ENCODE results near the gene GSTO2.

GSTO2 gene

DNA sequence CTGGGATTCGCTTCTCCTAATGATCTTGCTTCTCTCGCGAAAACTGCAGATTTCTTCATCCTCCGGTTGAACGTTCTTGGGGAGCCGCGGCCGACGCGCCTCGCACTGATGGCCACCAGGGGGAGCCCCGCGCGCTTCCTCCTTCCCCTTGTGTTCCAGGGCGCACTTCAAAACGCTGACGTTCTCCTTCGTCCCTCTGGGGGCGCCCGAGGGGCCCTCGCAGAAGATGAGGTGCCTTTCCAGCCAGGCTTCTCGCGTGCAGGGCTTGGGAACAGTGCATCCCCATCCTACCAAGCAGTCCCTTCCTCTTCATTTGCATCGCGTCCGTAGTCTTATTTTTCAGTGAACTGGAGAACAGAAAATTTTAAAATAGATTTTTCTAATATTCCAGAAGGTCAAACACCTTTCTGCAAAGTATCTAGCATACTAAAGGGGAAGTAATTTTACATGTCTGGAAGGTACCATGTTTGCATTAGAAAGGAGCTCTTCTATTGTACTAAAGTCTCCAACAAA, 22.5 kb downstream of the GSTO2 start:
- Mint-ChIP-seq H3K9me3 (no peaks in the 10 kb centered on the region), H3K4me1 (peaks cover 10% of the 10 kb centered on the region), H3K36me3 (no peaks in the 10 kb centered on the region), H3K4me3 (no peak overlapping the region), H3K27me3 (peaks cover 47% of the 10 kb centered on the region), H3K27ac (no peak overlapping the region)
- ATAC-seq: peak; percentile 95

DNA sequence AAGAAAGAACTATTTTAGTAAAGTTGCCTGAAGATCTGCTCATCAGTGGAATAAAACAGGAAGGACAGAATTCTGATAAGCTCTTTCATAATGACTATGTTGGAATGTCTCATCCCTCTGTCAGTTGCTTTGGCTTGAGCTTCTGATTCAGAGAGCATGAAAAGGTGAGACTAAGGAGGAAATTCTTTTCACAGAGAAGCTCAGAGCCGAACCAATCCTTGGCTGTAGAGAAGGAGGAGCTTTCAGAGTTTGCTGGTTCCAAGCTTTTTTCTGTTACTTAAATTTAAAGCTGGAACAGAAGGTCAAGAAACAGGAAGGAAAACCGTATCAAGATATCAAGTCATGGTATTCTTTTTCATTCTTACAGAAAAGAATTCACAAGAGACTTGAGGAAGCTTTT, 24.0 kb downstream of the GSTO2 start:
- H3K27me3 Mint-ChIP-seq: peaks cover 34% of the 10 kb centered on the region
- H3K9me3 Mint-ChIP-seq: no peaks in the 10 kb centered on the region
- no peak for ATAC-seq
- H3K4me1 Mint-ChIP-seq: peaks cover 10% of the 10 kb centered on the region
- H3K27ac Mint-ChIP-seq: no peak overlapping the region
- H3K4me3 Mint-ChIP-seq: no peak overlapping the region
- no peaks in the 10 kb centered on the region for H3K36me3 Mint-ChIP-seq

DNA sequence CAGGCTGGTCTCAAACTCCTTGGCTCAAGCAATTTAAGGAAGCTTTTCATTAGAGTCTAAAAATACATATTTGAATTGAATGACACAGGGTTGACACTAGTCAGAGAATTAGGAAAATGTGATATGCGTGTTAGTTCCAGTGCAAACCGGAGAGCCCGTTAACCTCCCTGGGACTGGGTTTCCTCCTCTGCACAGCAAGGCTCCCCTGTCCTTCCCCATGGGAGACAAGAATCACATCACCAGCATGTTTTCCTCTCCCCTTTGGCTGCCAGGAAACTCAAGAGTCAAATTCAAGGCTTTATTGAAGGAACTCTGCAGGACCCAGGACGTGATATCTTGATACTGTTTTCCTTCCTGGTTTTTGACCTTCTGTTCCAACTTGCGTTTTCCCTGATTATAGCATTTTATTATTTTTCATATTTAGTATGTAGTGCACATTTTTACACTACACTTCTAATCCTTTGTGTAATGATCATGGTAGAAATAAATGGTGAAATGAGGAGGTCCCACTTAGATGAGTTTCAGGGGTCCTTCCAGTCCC, 24.9 kb downstream of the GSTO2 start:
- Mint-ChIP-seq H3K27ac (no peak overlapping the region), H3K36me3 (no peaks in the 10 kb centered on the region), H3K4me3 (no peak overlapping the region), H3K27me3 (peaks cover 29% of the 10 kb centered on the region), H3K4me1 (peaks cover 10% of the 10 kb centered on the region), H3K9me3 (no peaks in the 10 kb centered on the region)
- ATAC-seq: no peak

DNA sequence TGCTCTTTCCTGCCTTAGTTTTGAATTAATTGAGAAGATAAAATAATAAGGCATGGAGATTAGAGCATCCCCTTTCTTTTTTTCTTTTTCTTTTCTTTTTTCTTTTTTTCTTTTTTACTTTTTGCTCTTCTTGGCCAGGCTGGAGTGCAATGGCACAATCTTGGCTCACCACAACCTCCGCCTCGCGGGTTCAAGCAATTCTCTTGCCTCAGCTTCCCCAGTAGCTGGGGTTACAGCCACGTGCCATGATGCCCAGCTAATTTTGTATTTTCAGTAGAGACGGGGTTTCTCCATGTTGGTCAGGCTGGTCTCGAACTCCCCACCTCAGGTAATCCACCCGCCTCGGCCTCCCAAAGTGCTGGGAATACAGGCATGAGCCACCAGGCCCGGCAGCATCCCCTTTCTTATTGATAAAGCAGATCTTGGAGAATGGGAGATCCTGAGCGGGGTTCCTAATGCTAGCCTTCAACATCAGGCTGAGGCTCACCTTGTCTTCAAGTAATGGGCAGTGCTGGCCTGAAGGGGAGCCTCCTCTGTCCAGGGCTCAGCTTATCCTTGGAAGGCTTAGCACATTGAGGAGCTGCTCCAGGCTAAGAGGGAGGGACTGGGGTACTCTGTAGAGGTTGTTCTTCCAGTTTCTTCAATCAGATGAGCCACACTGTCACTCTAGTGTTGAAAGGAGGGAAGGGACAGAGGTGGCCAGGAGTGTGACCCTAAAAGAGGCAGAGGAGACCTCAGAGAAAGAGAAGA, 27.9 kb downstream of the GSTO2 start:
- Mint-ChIP-seq H3K4me1 (peaks cover 2% of the 10 kb centered on the region), H3K27ac (no peak overlapping the region), H3K9me3 (no peaks in the 10 kb centered on the region), H3K36me3 (no peaks in the 10 kb centered on the region), H3K27me3 (peaks cover 31% of the 10 kb centered on the region), H3K4me3 (no peak overlapping the region)
- ATAC-seq: no peak

DNA sequence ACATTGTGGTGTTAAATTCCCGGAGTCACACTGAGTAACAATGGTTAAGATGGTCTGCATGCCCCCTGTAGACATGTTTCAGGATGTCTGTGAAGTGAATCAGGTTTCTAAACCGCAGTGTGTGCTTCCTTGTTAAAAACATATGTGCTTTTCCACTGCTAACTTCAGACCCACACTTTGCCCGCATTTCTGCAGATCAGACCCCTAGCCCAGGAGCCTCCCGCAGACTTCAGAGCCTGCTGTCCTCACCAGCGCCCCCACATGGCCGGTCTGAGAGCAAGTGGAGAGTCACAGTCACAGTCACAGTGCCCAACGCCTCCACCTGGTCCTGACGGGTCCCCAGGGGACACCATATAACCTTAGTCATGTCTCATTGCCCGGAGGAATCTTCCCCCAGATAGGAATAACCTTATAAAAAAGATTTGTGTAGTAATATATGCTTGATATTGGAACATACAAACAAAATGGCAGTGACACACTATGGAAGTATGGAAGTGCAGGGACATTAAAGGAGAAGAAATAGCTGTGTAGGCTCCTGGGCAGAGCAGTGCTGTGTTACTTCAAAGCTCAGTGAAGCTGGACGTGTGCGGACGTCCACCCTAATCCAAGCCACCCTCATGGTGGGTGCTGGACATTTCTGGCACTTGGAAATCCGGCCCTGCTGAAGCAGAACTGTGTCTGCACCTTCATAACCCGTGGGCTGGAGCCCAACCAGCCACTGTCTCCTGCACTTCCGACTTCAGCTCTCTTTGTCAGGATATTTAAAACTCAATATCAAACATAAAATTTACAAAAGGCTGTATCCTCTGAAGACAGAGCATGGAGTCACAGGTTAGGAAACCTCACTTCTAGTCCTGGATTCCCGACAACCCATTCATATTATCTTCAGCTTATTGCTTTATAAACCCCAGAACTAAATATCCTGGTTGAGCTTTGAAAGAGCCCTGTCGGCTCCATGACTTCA, 29.0 kb downstream of the GSTO2 start:
- Mint-ChIP-seq H3K4me3 (no peak overlapping the region), H3K9me3 (no peaks in the 10 kb centered on the region), H3K27ac (no peak overlapping the region), H3K4me1 (no peaks in the 10 kb centered on the region), H3K36me3 (no peaks in the 10 kb centered on the region), H3K27me3 (peaks cover 31% of the 10 kb centered on the region)
- no peak for ATAC-seq

DNA sequence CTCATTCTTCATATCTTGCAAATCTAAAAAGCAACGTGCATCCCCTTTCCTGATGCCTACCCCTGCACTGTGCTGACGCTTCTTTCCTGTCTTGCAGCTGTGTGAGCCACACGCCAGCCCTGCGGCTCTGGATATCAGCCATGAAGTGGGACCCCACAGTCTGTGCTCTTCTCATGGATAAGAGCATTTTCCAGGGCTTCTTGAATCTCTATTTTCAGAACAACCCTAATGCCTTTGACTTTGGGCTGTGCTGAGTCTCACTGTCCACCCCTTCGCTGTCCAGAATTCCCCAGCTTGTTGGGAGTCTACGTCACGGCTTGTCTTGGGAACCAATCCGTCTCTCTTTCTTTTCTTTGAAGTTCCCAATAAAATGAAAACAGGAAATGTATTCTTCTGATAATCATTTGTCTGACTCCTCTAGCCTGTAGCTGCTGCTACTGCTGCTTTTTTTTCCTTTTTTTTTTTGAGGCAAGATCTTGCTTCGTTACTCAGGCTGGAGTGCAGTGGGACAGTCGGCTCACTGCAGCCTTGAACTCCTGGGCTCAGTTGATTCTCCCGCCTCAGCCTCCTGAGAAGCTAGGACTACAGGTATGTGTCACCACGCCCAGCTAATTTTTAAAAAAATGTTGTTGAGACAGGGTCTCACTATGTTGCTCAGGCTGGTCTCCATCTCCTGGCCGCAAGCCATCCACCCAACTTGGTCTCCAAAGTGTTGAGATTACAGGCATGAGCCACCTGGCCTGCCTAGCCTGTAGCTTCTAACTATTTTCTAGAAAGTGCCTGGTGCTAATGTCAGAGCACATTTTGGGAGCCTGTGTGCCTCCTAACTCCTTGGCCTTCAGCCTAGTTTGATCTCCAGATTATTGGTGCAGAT, 30.3 kb downstream of the GSTO2 start:
- H3K36me3 Mint-ChIP-seq: no peaks in the 10 kb centered on the region
- H3K27ac Mint-ChIP-seq: no peak overlapping the region
- H3K4me3 Mint-ChIP-seq: no peak overlapping the region
- ATAC-seq: no peak
- H3K27me3 Mint-ChIP-seq: peaks cover 31% of the 10 kb centered on the region
- H3K4me1 Mint-ChIP-seq: no peaks in the 10 kb centered on the region
- no peaks in the 10 kb centered on the region for H3K9me3 Mint-ChIP-seq

DNA sequence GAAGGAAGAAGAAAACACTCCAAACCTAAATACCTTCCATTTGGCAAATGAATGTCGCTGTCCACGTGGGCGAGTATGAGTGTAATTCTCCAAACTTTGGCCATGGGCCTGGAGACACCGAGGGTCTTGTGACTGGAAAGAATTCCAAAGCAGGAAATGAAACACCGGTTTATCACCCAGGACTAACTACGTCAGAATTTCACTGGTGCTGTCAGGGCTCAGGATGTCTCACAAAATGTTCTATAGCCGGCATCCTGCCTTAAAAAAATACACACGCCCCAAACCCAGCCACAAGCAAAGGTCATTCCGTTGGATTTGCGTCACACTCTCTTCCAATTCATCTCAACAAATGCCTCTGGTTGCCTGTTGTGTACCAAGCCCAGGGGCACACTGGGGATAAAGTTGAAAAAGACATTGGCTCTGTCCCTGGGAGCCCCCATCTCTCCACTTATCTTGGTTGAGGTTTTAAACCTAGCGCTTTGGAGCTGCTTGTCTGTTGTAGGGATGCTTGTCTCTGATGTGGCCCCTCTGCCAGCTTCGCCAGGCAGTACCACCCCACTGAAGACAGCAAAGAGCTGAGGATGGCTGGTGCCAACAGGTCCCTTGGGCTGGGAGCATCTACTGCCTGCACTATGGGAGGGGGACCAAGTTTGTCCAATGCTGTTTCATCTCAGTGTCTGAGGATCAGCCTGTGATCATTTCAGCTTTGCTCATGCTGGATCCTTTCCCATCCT, 31.2 kb downstream of the GSTO2 start:
- peaks cover 29% of the 10 kb centered on the region for H3K27me3 Mint-ChIP-seq
- ATAC-seq: no peak
- H3K4me3 Mint-ChIP-seq: no peak overlapping the region
- H3K4me1 Mint-ChIP-seq: no peaks in the 10 kb centered on the region
- H3K27ac Mint-ChIP-seq: no peak overlapping the region
- H3K9me3 Mint-ChIP-seq: no peaks in the 10 kb centered on the region
- no peaks in the 10 kb centered on the region for H3K36me3 Mint-ChIP-seq

DNA sequence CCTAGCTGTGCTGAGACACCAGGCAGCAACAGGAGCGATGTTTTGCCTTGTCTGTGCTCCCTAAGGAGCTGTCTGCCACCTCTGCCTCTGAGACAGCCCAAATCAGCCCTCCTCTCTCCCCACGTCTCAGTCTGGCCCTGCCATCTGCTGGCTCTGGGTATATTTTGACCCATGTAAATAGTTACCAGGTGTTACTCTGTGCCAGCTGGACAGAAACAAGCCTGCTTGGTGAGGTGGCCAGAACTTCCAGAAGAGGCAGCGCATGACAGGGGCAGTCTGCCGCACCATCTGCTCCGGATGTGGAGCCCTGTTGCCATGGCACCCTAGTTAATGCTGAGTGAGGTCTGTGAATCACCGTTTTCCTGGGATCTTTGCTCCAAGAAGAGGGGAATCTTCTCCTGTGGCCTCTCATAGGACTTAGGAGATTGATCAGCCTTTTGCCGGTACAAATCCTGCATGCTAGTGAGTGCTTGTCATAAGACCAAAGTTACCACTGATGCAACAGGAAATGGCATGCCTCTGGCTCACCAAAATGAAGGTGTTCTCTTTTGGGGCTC, 31.8 kb downstream of the GSTO2 start:
- ATAC-seq: no peak
- no peak overlapping the region for H3K4me3 Mint-ChIP-seq
- peaks cover 5% of the 10 kb centered on the region for H3K4me1 Mint-ChIP-seq
- no peaks in the 10 kb centered on the region for H3K9me3 Mint-ChIP-seq
- H3K27me3 Mint-ChIP-seq: peaks cover 22% of the 10 kb centered on the region
- no peaks in the 10 kb centered on the region for H3K36me3 Mint-ChIP-seq
- H3K27ac Mint-ChIP-seq: no peak overlapping the region

DNA sequence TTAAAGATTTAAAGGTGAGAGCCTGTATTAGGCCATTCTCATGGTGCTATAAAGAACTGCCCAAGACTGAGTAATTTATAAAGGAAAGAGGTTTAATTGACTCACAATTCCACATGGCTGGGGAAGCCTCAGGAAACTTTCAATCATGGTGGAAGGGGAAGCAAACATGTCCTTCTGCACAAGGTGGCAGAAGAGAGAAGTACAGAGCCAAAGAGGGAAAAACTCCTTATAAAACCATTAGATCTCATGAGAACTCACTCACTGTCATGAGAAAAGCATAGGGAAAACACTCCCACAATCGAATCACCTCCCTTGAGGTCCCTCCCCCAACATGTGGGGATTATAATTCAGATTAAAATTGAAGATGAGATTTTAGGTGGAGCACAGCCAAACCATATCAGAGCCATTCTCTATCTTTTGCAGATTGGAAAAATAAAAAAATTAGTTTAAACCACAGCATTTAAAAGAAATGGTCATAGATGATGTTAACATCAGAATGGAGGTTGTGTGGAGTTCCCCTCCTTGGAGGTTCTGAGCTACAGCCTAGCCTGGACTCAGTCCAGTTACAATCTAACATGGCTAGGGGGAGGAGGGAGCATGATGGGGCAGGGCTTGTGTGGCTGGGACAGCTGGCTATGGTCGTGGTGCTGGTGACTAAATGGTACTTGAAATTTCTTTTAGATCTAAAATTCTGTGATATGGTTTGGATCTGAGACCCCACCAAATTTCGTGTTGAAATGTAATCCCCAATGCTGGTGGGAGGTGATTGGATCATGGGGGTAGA, 33.1 kb downstream of the GSTO2 start:
- no peak overlapping the region for H3K4me3 Mint-ChIP-seq
- no peak overlapping the region for H3K27ac Mint-ChIP-seq
- no peaks in the 10 kb centered on the region for H3K9me3 Mint-ChIP-seq
- no peaks in the 10 kb centered on the region for H3K36me3 Mint-ChIP-seq
- H3K4me1 Mint-ChIP-seq: peaks cover 8% of the 10 kb centered on the region
- no peak for ATAC-seq
- peaks cover 22% of the 10 kb centered on the region for H3K27me3 Mint-ChIP-seq

DNA sequence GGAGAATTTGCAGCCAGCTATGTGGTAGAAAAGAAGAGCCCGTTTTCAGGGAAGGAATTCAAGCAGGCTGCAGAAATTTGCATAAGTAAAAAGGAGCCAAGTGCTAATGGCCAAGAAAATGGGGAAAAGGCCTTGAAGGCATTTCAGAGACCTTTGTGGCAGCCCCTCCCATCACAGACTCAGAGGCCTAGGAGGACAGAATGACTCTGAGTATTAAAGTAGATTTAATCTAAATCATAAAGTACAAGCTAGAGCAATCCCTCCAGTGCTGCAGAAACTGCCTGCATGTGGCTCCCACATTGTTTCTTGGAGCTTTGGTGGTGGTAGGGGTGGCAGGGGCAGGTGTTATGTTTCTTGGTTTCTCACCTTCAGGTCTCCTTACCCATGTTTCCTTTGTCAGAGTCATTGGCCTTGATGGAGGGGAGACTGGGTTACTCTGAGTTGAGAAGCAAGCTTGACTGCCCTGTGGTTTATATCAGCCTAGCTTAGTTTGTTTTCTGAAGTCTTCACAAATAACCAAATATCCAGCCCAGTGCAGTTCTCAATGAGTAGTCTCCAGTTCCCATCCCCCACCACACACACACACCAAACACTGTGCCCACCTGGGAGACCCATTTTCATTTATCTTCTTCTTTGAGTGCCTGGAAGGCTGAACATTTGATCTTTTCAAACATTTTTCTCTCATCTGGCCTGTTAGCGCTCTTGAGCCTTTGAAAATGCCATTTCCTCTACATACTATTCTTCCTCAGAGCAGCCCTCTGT, 34.8 kb downstream of the GSTO2 start:
- H3K27ac Mint-ChIP-seq: no peak overlapping the region
- no peaks in the 10 kb centered on the region for H3K9me3 Mint-ChIP-seq
- H3K4me1 Mint-ChIP-seq: peaks cover 21% of the 10 kb centered on the region
- no peak overlapping the region for H3K4me3 Mint-ChIP-seq
- ATAC-seq: no peak
- no peaks in the 10 kb centered on the region for H3K36me3 Mint-ChIP-seq
- H3K27me3 Mint-ChIP-seq: peaks cover 20% of the 10 kb centered on the region

DNA sequence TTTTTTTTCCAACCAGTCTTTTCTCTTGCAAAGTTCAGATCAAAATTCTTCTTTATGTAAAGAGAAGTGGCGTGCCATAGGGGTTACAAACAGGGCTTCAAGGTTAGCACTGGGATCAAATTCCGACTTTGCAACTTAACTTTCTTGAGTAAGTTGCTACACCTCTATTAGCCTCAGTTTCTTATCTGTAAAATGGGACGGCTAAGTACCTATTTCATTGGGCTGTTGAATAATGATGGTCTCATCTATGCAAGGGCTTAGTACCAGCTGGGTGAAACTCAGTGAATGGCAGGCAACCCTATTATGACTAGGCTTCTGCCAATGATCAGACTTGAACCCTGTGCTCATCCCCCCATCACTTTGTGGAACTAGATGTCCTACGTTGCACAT, 35.4 kb downstream of the GSTO2 start:
- H3K9me3 Mint-ChIP-seq: no peaks in the 10 kb centered on the region
- no peak overlapping the region for H3K27ac Mint-ChIP-seq
- H3K4me3 Mint-ChIP-seq: no peak overlapping the region
- H3K27me3 Mint-ChIP-seq: peaks cover 15% of the 10 kb centered on the region
- H3K4me1 Mint-ChIP-seq: peaks cover 27% of the 10 kb centered on the region
- H3K36me3 Mint-ChIP-seq: no peaks in the 10 kb centered on the region
- ATAC-seq: no peak

DNA sequence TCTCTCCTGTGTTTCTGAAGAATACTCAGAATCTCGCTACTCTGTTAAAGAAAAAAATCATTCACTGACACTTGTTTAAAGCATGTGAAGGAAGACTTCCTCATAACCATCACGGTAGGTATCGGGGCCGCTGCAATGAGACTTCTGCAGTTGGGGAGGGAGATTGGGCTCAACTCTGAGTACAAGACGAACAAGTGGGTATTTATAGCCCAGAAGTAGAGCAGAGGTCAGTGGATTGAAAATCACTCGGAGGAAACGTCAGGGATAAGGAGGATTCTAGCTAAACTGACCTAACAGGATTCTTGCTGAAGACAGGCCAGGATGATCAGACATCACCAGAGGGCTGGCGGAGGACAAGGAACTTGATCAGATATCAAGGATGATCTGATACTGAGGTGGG, 35.9 kb downstream of the GSTO2 start:
- peaks cover 28% of the 10 kb centered on the region for H3K4me1 Mint-ChIP-seq
- H3K9me3 Mint-ChIP-seq: no peaks in the 10 kb centered on the region
- no peak for ATAC-seq
- H3K4me3 Mint-ChIP-seq: no peak overlapping the region
- H3K36me3 Mint-ChIP-seq: no peaks in the 10 kb centered on the region
- no peak overlapping the region for H3K27ac Mint-ChIP-seq
- peaks cover 10% of the 10 kb centered on the region for H3K27me3 Mint-ChIP-seq

DNA sequence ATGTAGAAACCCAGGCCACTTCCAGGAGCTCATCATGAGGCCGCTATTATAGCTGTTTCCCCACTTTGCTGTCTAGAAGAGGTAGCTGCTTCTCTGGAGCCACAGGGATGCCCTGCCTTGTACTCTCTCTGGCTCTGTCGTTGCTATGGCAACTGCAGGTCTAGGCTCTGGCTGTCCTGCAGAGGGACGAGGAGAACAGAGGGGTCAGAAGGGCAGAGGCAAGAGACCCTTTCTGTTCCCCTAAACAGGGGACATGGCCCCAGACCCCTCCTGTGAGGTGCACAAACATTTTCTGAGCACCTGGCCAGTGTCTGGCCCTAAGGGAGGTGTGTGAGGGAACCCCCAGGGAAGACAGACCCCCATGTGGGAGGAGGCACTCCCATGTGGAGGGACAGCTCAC, 37.9 kb downstream of the GSTO2 start:
- ATAC-seq: no peak
- Mint-ChIP-seq H3K27me3 (no peaks in the 10 kb centered on the region), H3K4me3 (no peak overlapping the region), H3K27ac (no peak overlapping the region), H3K9me3 (no peaks in the 10 kb centered on the region), H3K4me1 (peaks cover 28% of the 10 kb centered on the region), H3K36me3 (peaks cover under 1% of the 10 kb centered on the region)
